WTC11 (cell line): ENCODE results near the gene PAK3. TPM values are rescaled to one million over a fixed set of nuclear protein-coding genes. Genes with fewer than 3 reads are reported as not detected.

Experiments
- ATAC-seq: fragments of 200-7000 bp; cut with Tn5 transposase; 2 replicates; pipeline ENCODE4 v1.10.0; 2021; ENCODE audit warnings: mild to moderate bottlenecking, moderate library complexity
- CTCF ChIA-PET: fragments of 300-600 bp; sonication (Branson Sonifier 250); formaldehyde crosslinking; loops from one replicate; lab custom pipeline; 2021; ENCODE audit warnings: antibody characterized with exemption; lab: Charles Lee
- POLR2A ChIA-PET: fragments of 350-600 bp; sonication (Branson Sonifier 250); formaldehyde crosslinking; loops from one replicate; lab custom pipeline; 2021; ENCODE audit warnings: antibody characterized with exemption; lab: Charles Lee
- DNase-seq: peaks from one replicate; pipeline ENCODE4 v3.0.0; 2021; ENCODE audit warnings: low spot score
- H3K27ac Mint-ChIP-seq: 2 replicates; pipeline ENCODE4 v1.8.0; 2021; ENCODE audit warnings: mixed read lengths
- H3K27me3 Mint-ChIP-seq: 2 replicates; pipeline ENCODE4 v1.8.0; 2021; ENCODE audit warnings: low read depth, mild to moderate bottlenecking, moderate library complexity, mixed read lengths
- H3K36me3 Mint-ChIP-seq: 2 replicates; pipeline ENCODE4 v1.8.0; 2021; ENCODE audit warnings: mixed read lengths
- H3K4me1 Mint-ChIP-seq: 2 replicates; pipeline ENCODE4 v1.8.0; 2022; ENCODE audit warnings: mixed read lengths
- H3K4me3 Mint-ChIP-seq: 2 replicates; pipeline ENCODE4 v1.8.0; 2021; ENCODE audit warnings: mild to moderate bottlenecking, moderate library complexity, mixed read lengths
- H3K9me3 Mint-ChIP-seq: 2 replicates; pipeline ENCODE4 v1.8.0; 2021; ENCODE audit warnings: mixed read lengths
- ATF1 ChIP-seq: sonication (generic); formaldehyde crosslinking; IDR thresholded peaks from 2 replicates; pipeline ENCODE4 v1.8.1; 2023; ENCODE audit warnings: mild to moderate bottlenecking, moderate library complexity, missing genetic modification reagents
- FOXJ3 ChIP-seq: sonication (generic); formaldehyde crosslinking; IDR thresholded peaks from 2 replicates; pipeline ENCODE4 v1.9.0; 2021; ENCODE audit warnings: missing genetic modification reagents, mild to moderate bottlenecking, borderline replicate concordance
- GABPB1 ChIP-seq: sonication (generic); formaldehyde crosslinking; IDR thresholded peaks from 2 replicates; pipeline ENCODE4 v1.8.1; 2023; ENCODE audit warnings: mild to moderate bottlenecking, missing genetic modification reagents
- IRF2 ChIP-seq: sonication (generic); formaldehyde crosslinking; IDR thresholded peaks from 2 replicates; pipeline ENCODE4 v1.8.0; 2022; ENCODE audit warnings: low read depth, missing genetic modification reagents, borderline replicate concordance
- JUN ChIP-seq: sonication (generic); formaldehyde crosslinking; IDR thresholded peaks from 2 replicates; pipeline ENCODE4 v1.8.0; 2023; ENCODE audit warnings: mild to moderate bottlenecking, missing genetic modification reagents
- MXD4 ChIP-seq: fragments of 250-450 bp; sonication (Bioruptor Pico); IDR thresholded peaks from 2 replicates; pipeline ENCODE4 v1.8.0; 2021; ENCODE audit warnings: mild to moderate bottlenecking, moderate library complexity, borderline replicate concordance
- NFE2L1 ChIP-seq: sonication (generic); formaldehyde crosslinking; IDR thresholded peaks from 2 replicates; pipeline ENCODE4 v1.8.1; 2023; ENCODE audit warnings: missing genetic modification reagents
- NR1H2 ChIP-seq: sonication (generic); formaldehyde crosslinking; IDR thresholded peaks from 2 replicates; pipeline ENCODE4 v1.9.0; 2021; ENCODE audit warnings: mild to moderate bottlenecking, moderate library complexity, missing genetic modification reagents
- RELA ChIP-seq: sonication (generic); formaldehyde crosslinking; IDR thresholded peaks from 2 replicates; pipeline ENCODE4 v1.8.1; 2022; ENCODE audit warnings: missing genetic modification reagents, mild to moderate bottlenecking, borderline replicate concordance
- ZNF138 ChIP-seq: sonication (generic); formaldehyde crosslinking; conservative IDR thresholded peaks from 2 replicates; pipeline ENCODE4 v1.8.1; 2022; ENCODE audit warnings: mild to moderate bottlenecking, moderate library complexity, missing genetic modification reagents
- ZNF416 ChIP-seq: fragments of 250-450 bp; sonication (Bioruptor Pico); IDR thresholded peaks from 2 replicates; pipeline ENCODE4 v1.9.0; 2021; ENCODE audit warnings: mild to moderate bottlenecking, inconsistent platforms
- total RNA-seq: library from RNA; stranded (reverse); gene quantifications from 3 replicates; pipeline ENCODE4 v1.2.3, GENCODE V29; 2021
- TF ChIP-seq, protein P1 (sequence below): fragments of 250-450 bp; sonication (Bioruptor Pico); IDR thresholded peaks from 2 replicates; pipeline ENCODE4 v1.9.0; 2021; ENCODE audit warnings: mild to moderate bottlenecking, borderline replicate concordance
- TF ChIP-seq, protein P2 (sequence below): fragments of 250-450 bp; sonication (Bioruptor Pico); IDR thresholded peaks from 2 replicates; pipeline ENCODE4 v1.9.0; 2021; ENCODE audit warnings: mild to moderate bottlenecking
- TF ChIP-seq, protein P3 (sequence below): sonication (generic); formaldehyde crosslinking; IDR thresholded peaks from 2 replicates; pipeline ENCODE4 v1.8.0; 2023; ENCODE audit warnings: missing genetic modification reagents
- TF ChIP-seq, protein P4 (sequence below): fragments of 250-450 bp; sonication (Bioruptor Pico); conservative IDR thresholded peaks from 2 replicates; pipeline ENCODE4 v1.9.0; 2021; ENCODE audit warnings: mild to moderate bottlenecking
- TF ChIP-seq, protein P5 (sequence below): sonication (generic); formaldehyde crosslinking; IDR thresholded peaks from 2 replicates; pipeline ENCODE4 v1.8.1; 2023; ENCODE audit warnings: mild to moderate bottlenecking, missing genetic modification reagents, moderate library complexity
- TF ChIP-seq, protein P6 (sequence below): sonication (generic); formaldehyde crosslinking; IDR thresholded peaks from 2 replicates; pipeline ENCODE4 v1.8.1; 2022; ENCODE audit warnings: missing genetic modification reagents, borderline replicate concordance
- TF ChIP-seq, protein P7 (sequence below): sonication (generic); formaldehyde crosslinking; conservative IDR thresholded peaks from 2 replicates; pipeline ENCODE4 v1.8.1; 2022; ENCODE audit warnings: mild to moderate bottlenecking, missing genetic modification reagents
- TF ChIP-seq, protein P8 (sequence below): sonication (generic); formaldehyde crosslinking; IDR thresholded peaks from 2 replicates; pipeline ENCODE4 v1.8.1; 2022; ENCODE audit warnings: mild to moderate bottlenecking, missing genetic modification reagents, moderate library complexity, borderline replicate concordance
- TF ChIP-seq, protein P9 (sequence below): sonication (generic); formaldehyde crosslinking; IDR thresholded peaks from 2 replicates; pipeline ENCODE4 v1.8.1; 2022; ENCODE audit warnings: low read depth, missing genetic modification reagents, borderline replicate concordance

The PAK3 gene
- total RNA-seq, 1 experiment from 2014 or later: 5.1 TPM

DNA sequence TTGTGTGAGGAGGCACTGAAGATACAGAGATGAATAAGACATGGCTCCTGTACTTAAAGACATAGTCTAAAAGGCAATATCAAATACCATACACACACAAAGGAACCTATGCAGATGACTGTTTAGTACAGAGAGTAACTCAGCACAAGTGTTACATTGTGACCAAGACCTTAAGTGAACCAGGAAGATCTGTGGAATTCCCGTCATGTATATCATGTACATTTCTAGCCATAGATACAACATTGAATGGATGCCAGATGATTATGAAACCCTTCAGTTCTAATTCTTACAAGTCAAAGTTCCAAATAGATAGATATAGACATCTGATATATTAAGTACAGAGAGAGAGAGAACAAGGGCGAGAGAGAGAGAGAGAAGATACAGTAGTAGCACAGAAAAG lies 73.2 kb downstream of the PAK3 start:
- POLR2A ChIA-PET: no interaction called here
- no peak for DNase-seq
- CTCF ChIA-PET: interaction anchor here (1.3 to 1.9 kb wide), 2 partner anchors 75 to 276 kb away, joined by 5 to 15 read pairs; no protein-coding TSS in a partner anchor
- no peak overlapping the region for H3K27ac Mint-ChIP-seq
- no peaks in the 10 kb centered on the region for H3K9me3 Mint-ChIP-seq
- H3K4me1 Mint-ChIP-seq: no peaks in the 10 kb centered on the region
- H3K4me3 Mint-ChIP-seq: no peak overlapping the region
- no peaks in the 10 kb centered on the region for H3K27me3 Mint-ChIP-seq
- no peaks in the 10 kb centered on the region for H3K36me3 Mint-ChIP-seq
- no peak for ATAC-seq
- TF ChIP-seq, protein P1, sequence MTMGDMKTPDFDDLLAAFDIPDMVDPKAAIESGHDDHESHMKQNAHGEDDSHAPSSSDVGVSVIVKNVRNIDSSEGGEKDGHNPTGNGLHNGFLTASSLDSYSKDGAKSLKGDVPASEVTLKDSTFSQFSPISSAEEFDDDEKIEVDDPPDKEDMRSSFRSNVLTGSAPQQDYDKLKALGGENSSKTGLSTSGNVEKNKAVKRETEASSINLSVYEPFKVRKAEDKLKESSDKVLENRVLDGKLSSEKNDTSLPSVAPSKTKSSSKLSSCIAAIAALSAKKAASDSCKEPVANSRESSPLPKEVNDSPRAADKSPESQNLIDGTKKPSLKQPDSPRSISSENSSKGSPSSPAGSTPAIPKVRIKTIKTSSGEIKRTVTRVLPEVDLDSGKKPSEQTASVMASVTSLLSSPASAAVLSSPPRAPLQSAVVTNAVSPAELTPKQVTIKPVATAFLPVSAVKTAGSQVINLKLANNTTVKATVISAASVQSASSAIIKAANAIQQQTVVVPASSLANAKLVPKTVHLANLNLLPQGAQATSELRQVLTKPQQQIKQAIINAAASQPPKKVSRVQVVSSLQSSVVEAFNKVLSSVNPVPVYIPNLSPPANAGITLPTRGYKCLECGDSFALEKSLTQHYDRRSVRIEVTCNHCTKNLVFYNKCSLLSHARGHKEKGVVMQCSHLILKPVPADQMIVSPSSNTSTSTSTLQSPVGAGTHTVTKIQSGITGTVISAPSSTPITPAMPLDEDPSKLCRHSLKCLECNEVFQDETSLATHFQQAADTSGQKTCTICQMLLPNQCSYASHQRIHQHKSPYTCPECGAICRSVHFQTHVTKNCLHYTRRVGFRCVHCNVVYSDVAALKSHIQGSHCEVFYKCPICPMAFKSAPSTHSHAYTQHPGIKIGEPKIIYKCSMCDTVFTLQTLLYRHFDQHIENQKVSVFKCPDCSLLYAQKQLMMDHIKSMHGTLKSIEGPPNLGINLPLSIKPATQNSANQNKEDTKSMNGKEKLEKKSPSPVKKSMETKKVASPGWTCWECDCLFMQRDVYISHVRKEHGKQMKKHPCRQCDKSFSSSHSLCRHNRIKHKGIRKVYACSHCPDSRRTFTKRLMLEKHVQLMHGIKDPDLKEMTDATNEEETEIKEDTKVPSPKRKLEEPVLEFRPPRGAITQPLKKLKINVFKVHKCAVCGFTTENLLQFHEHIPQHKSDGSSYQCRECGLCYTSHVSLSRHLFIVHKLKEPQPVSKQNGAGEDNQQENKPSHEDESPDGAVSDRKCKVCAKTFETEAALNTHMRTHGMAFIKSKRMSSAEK (CRISPR knock-in tag): no peak
- TF ChIP-seq, protein P2, sequence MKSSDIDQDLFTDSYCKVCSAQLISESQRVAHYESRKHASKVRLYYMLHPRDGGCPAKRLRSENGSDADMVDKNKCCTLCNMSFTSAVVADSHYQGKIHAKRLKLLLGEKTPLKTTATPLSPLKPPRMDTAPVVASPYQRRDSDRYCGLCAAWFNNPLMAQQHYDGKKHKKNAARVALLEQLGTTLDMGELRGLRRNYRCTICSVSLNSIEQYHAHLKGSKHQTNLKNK: no peak
- TF ChIP-seq, protein P3, sequence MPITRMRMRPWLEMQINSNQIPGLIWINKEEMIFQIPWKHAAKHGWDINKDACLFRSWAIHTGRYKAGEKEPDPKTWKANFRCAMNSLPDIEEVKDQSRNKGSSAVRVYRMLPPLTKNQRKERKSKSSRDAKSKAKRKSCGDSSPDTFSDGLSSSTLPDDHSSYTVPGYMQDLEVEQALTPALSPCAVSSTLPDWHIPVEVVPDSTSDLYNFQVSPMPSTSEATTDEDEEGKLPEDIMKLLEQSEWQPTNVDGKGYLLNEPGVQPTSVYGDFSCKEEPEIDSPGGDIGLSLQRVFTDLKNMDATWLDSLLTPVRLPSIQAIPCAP (CRISPR knock-in tag): no peak
- TF ChIP-seq GABPB1 (CRISPR knock-in tag) (no peak), JUN (CRISPR knock-in tag) (no peak), NR1H2 (CRISPR knock-in tag) (no peak), NFE2L1 (CRISPR knock-in tag) (no peak)
- TF ChIP-seq, protein P4, sequence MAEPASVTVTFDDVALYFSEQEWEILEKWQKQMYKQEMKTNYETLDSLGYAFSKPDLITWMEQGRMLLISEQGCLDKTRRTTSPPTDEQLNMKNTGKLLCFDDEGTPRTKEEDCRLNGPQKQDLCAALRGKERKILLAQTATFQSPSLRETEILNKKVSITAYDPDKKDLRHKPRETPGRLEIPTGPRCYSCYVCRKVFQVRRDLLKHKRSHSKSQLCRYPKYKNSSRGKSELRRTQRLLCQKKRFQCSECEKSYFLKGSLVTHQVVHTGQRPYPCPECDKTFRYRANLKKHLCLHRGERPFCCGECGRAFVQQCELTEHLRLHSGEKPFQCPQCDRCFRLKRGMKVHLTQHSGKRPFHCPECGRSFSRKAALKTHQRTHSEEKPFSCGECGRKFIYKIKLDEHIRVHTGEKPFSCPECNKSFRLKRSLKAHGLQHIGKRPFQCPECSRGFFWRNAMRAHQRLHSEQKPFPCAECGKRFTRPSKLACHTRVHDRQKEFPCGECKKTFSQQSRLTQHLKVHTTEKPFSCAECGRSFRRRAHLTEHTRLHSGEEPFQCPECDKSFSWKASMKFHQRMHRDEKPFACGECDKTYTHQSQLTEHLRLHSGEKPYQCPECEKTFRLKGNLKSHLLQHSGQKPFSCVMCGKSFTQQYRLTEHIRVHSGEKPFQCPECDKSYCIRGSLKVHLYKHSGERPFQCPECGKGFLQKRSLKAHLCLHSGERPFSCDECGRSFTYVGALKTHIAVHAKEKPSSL: no peak
- TF ChIP-seq, protein P5, sequence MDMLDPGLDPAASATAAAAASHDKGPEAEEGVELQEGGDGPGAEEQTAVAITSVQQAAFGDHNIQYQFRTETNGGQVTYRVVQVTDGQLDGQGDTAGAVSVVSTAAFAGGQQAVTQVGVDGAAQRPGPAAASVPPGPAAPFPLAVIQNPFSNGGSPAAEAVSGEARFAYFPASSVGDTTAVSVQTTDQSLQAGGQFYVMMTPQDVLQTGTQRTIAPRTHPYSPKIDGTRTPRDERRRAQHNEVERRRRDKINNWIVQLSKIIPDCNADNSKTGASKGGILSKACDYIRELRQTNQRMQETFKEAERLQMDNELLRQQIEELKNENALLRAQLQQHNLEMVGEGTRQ (CRISPR knock-in tag): no peak
- TF ChIP-seq, protein P6, sequence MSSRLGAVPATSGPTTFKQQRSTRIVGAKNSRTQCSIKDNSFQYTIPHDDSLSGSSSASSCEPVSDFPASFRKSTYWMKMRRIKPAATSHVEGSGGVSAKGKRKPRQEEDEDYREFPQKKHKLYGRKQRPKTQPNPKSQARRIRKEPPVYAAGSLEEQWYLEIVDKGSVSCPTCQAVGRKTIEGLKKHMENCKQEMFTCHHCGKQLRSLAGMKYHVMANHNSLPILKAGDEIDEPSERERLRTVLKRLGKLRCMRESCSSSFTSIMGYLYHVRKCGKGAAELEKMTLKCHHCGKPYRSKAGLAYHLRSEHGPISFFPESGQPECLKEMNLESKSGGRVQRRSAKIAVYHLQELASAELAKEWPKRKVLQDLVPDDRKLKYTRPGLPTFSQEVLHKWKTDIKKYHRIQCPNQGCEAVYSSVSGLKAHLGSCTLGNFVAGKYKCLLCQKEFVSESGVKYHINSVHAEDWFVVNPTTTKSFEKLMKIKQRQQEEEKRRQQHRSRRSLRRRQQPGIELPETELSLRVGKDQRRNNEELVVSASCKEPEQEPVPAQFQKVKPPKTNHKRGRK (CRISPR knock-in tag): no peak

DNA sequence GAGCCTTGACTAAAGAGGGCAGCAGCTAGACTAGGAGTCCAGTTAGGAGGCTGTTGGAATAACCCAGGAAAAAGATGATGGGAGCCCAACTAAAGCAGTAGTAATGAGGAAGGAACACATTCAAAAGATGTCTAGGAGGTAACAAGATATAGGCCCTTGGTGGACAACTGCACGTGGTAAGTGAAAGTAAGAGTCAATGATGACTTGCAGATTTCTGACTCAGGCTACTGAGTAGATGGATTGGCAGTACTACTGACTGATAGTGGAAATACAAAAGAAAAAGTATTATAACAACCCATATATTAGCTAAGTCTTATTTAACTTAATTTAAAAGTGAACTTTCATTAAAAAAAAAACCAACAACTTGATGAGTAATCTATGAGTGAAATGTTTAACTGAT lies 74.0 kb downstream of the PAK3 start:
- no peaks in the 10 kb centered on the region for H3K27me3 Mint-ChIP-seq
- DNase-seq (no peak), ATAC-seq (no peak)
- ChIA-PET POLR2A (no interaction called here), CTCF (no interaction called here)
- no peaks in the 10 kb centered on the region for H3K4me1 Mint-ChIP-seq
- H3K9me3 Mint-ChIP-seq: no peaks in the 10 kb centered on the region
- no peaks in the 10 kb centered on the region for H3K36me3 Mint-ChIP-seq
- no peak overlapping the region for H3K4me3 Mint-ChIP-seq
- no peak overlapping the region for H3K27ac Mint-ChIP-seq
- TF ChIP-seq MXD4: no peak
- TF ChIP-seq RELA: no peak
- TF ChIP-seq, protein P7, sequence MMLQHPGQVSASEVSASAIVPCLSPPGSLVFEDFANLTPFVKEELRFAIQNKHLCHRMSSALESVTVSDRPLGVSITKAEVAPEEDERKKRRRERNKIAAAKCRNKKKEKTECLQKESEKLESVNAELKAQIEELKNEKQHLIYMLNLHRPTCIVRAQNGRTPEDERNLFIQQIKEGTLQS (CRISPR knock-in tag): no peak
- TF ChIP-seq IRF2 (CRISPR knock-in tag): no peak
- TF ChIP-seq, protein P8, sequence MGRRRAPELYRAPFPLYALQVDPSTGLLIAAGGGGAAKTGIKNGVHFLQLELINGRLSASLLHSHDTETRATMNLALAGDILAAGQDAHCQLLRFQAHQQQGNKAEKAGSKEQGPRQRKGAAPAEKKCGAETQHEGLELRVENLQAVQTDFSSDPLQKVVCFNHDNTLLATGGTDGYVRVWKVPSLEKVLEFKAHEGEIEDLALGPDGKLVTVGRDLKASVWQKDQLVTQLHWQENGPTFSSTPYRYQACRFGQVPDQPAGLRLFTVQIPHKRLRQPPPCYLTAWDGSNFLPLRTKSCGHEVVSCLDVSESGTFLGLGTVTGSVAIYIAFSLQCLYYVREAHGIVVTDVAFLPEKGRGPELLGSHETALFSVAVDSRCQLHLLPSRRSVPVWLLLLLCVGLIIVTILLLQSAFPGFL: no peak
- TF ChIP-seq, protein P9, sequence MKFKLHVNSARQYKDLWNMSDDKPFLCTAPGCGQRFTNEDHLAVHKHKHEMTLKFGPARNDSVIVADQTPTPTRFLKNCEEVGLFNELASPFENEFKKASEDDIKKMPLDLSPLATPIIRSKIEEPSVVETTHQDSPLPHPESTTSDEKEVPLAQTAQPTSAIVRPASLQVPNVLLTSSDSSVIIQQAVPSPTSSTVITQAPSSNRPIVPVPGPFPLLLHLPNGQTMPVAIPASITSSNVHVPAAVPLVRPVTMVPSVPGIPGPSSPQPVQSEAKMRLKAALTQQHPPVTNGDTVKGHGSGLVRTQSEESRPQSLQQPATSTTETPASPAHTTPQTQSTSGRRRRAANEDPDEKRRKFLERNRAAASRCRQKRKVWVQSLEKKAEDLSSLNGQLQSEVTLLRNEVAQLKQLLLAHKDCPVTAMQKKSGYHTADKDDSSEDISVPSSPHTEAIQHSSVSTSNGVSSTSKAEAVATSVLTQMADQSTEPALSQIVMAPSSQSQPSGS: no peak
- TF ChIP-seq ZNF416 (CRISPR knock-in tag): no peak
- TF ChIP-seq ZNF138: no peak
- no peak for TF ChIP-seq ATF1
- no peak for TF ChIP-seq FOXJ3 (CRISPR knock-in tag)
